ENCODE results near the gene PDGFA.
"Not testable (repeated sequence)": the region's sequence is repeated elsewhere in the genome, so short reads cannot be mapped to it uniquely, and the experiment has no call there.

The PDGFA gene

GRCh38 chr7:552868-553635 lies 33.4 kb upstream of the PDGFA start:
- no peak for DNase-seq
- in situ Hi-C loops (cut with MboI; ENCODE audit: low pct_unique_long_range_greater_than_20kb, low sequenced_read_pairs): no loop called here

GRCh38 chr7:552151-552867 lies 32.7 kb upstream of the PDGFA start:
- in situ Hi-C loops (cut with MboI; ENCODE audit: low pct_unique_long_range_greater_than_20kb, low sequenced_read_pairs); DNase-seq: not testable (repeated sequence)

GRCh38 chr7:551615-551970 lies 31.9 kb upstream of the PDGFA start:
- DNase-seq; in situ Hi-C loops (cut with MboI; ENCODE audit: low pct_unique_long_range_greater_than_20kb, low sequenced_read_pairs): not testable (repeated sequence)

GRCh38 chr7:550881-551614 lies 31.4 kb upstream of the PDGFA start:
- in situ Hi-C loops (cut with MboI; ENCODE audit: low pct_unique_long_range_greater_than_20kb, low sequenced_read_pairs): no loop called here
- DNase-seq: no peak

GRCh38 chr7:549891-550625 lies 30.4 kb upstream of the PDGFA start:
- DNase-seq: no peak
- in situ Hi-C loops (cut with MboI; ENCODE audit: low pct_unique_long_range_greater_than_20kb, low sequenced_read_pairs): no loop called here

GRCh38 chr7:549066-549890 lies 29.6 kb upstream of the PDGFA start:
- no peak for DNase-seq
- in situ Hi-C loops (cut with MboI; ENCODE audit: low pct_unique_long_range_greater_than_20kb, low sequenced_read_pairs): no loop called here

GRCh38 chr7:548401-548800 lies 28.8 kb upstream of the PDGFA start:
- in situ Hi-C loops (cut with MboI; ENCODE audit: low pct_unique_long_range_greater_than_20kb, low sequenced_read_pairs): no loop called here
- no peak for DNase-seq

- in situ Hi-C loops (cut with MboI; ENCODE audit: low pct_unique_long_range_greater_than_20kb, low sequenced_read_pairs): no loop called here
- no peak for DNase-seq
Measured at GRCh38 chr7:545470-545869, 25.8 kb upstream of the PDGFA start.

- DNase-seq: no peak
- in situ Hi-C loops (cut with MboI; ENCODE audit: low pct_unique_long_range_greater_than_20kb, low sequenced_read_pairs): no loop called here
Measured at GRCh38 chr7:544338-545221, 24.9 kb upstream of the PDGFA start.

GRCh38 chr7:543501-544337 lies 24.1 kb upstream of the PDGFA start:
- in situ Hi-C loops (cut with MboI; ENCODE audit: low pct_unique_long_range_greater_than_20kb, low sequenced_read_pairs): no loop called here
- DNase-seq: no peak

GRCh38 chr7:542713-543500 lies 23.3 kb upstream of the PDGFA start:
- in situ Hi-C loops (cut with MboI; ENCODE audit: low pct_unique_long_range_greater_than_20kb, low sequenced_read_pairs): no loop called here
- no peak for DNase-seq

GRCh38 chr7:542131-542712 lies 22.6 kb upstream of the PDGFA start:
- in situ Hi-C loops (cut with MboI; ENCODE audit: low pct_unique_long_range_greater_than_20kb, low sequenced_read_pairs): no loop called here
- DNase-seq: no peak

- in situ Hi-C loops (cut with MboI; ENCODE audit: low pct_unique_long_range_greater_than_20kb, low sequenced_read_pairs): no loop called here
Measured at GRCh38 chr7:541661-542060, 22.0 kb upstream of the PDGFA start.

GRCh38 chr7:540997-541396 lies 21.4 kb upstream of the PDGFA start:
- in situ Hi-C loops (cut with MboI; ENCODE audit: low pct_unique_long_range_greater_than_20kb, low sequenced_read_pairs): no loop called here

More at GRCh38 chr7:541661-542060, 22.0 kb upstream of the PDGFA start:
- no peak for DNase-seq

GRCh38 chr7:540579-540978 lies 20.9 kb upstream of the PDGFA start:
- no peak for DNase-seq
- in situ Hi-C loops (cut with MboI; ENCODE audit: low pct_unique_long_range_greater_than_20kb, low sequenced_read_pairs): no loop called here

More at GRCh38 chr7:540997-541396, 21.4 kb upstream of the PDGFA start:
- DNase-seq: no peak
